NCI-H524 (cell line): ENCODE results near the gene LIN7B.
"Not testable (repeated sequence)": the region's sequence is repeated elsewhere in the genome, so short reads cannot be mapped to it uniquely, and the experiment has no call there.

Source experiments
- DNase-seq, 2 experiments: peaks; one replicate each; lab custom pipeline; 2025; lab: John Stamatoyannopoulos, UW

Gene LIN7B

DNA sequence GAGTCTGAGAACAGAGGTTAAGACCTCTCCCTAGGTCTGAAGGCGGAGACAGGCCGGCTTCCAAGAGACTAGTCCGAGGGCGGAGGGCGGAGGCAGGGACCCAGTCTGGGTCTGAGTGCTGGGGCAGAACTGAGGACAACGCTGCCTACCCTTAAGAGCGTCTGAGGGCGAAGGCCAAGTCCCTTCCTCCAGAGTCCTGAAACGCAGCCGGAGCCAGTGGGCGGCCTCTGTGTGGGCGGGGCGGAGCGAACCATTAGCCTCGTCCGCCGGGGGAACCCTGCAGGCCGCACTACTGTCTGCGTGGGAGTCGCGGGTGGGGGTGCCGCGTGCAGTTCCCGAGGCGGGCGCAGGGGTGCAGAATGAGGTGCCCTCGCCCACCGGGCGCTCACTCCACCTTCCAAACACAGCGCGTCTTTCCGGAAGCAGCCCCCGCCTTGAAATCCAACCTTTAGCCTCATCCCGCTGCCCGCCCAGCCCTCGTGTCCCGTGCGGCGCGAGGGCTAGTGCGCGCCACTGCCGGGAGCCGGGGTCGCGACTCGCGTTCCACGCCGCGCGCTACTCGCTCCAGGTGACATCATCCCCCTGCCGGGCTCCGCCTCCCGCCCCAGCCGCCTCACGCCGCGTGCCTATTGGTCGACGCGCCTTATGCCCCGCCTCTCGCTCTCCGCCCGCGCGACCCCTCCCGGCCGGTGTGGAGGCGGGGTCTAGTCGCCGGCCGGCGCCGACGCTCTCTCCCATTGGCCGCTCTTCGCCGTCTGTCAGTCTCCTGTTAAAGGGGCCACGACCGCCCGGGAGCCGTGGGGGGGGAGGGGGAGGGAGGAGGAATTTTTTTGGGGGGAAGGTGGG lies 4.6 kb downstream of the LIN7B start, which contains the start of gene C19orf73:
Gene C19orf73, minus strand, starts transcription at position 579 of the 846 bp plus-strand sequence. Its CDS starts 121 bp downstream, at position 458.
- peak; percentile 89 to 96 for DNase-seq

DNA sequence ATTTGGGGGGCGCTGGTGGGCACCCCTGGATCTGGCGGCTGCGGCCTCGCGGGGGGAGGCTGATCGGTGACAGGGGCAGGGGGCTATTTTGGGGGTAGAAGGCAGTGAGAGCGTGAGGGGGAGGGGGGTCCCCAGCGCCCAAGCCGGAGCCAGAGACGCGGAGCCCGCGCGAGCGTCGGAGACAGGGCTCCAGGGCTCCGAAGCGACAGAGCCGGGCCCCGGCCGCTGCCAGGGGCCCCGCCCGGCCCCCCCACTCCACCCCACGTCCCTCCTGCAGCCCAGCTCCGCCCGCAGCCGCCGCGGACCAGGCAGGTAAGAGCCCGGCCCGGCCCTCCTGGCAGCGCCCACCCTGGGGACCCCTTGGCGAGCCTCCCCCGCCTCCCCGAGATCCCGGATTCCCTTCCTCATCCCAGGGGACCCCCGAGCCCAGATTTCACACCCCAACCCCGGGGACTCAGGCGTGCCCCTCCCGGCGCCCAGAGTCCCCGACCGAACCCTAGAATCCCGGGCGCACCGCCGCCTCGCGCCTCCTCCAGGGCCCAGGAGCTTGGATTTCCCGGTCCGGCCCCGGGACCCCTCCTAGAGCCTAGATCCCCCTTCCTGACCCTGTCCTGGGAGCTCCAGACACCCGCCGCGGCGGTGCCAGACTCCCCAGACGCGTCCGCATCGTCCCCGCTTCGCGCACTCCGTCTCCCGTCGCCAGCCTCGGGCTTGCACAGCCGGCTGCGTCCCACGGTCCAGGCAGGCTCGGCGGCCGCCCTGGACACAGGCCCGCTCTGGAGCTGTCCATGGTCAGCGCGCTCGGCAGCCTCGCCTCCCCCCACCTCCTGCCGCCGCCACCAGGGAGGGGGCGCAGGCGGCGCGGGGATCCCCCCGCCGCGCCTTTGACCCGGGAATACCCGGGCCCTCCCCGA lies 5.5 kb downstream of the LIN7B start, which contains the start of gene PPFIA3:
Gene PPFIA3, plus strand, starts transcription at position 134 of the 914 bp plus-strand sequence. CDS start 8,330 bp downstream, outside the sequence.
- no peak for DNase-seq

DNA sequence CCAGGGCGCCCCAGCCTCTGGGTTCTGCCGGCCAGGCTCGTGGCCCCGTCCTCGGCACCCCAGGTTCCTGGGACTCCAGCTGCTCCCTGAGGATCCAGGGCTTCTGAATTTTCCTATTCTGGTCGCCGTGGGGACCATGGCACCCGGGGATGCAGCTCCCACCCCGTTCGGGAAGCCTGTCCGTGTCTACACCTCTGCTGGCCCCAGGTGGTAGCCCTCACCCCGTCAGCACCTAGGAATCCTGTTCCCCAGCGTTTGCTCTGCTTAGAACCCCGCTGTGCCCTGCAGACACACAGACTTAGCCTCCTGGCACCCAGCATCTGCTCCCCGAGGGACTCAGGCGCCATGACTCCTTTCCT lies 6.1 kb downstream of the LIN7B start:
- DNase-seq, result no peak

DNA sequence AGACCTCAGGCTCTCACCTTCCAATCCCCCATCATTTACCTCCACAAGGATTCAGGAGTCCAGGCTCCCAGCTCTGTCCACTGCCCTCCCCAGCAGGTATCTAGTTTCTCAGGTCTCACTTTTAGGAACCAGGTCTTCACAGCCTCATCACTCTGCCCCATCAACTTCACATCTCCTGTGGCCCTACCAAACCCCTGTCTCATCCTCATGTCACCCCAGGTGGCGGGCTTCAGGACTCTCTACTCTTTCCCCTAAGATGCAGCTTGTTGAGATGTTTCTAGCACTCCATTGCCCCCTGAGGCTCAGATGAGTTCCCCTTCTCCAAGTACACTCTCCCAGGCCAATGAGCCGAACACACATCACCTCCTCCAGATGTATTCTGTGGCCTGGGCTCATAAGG lies 6.7 kb downstream of the LIN7B start:
- no peak for DNase-seq

DNA sequence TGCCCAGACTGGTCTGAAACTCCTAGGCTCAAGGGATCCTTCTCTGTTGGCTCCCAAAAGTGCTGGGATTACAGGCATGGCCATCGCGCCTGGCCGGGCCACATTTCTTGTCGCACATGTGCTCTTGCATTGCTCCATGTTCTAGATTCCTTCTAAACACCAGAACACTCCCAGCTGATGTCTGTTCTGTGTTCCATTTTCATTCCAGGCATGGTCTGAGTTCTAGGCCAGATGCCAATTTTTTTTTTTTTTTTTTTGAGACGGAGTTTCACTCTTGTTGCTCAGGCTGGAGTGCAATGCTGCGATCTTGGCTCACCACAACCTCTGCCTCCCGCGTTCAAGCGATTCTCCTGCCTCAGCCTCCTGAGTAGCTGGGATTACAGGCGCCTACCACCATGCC lies 7.7 kb downstream of the LIN7B start:
- DNase-seq, result not testable (repeated sequence)

DNA sequence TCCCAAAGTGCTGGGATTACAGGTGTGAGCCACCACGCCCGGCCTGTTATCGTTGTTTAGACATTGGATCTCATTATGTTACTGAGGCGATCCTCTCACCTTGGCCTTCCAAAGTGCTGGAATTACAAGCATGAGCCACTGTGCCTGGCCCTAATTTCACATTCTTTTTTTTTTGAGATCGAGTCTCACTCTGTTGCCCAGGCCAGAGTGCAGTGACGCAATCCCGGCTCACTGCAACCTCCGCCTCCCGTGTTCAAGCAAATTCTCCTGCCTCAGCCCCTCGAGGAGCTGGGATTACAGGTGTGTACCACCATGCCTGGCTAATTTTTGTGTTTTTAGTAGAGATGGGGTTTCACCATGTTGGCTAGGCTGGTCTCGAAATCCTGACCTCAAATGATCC lies 9.1 kb downstream of the LIN7B start:
- DNase-seq, result not testable (repeated sequence)

DNA sequence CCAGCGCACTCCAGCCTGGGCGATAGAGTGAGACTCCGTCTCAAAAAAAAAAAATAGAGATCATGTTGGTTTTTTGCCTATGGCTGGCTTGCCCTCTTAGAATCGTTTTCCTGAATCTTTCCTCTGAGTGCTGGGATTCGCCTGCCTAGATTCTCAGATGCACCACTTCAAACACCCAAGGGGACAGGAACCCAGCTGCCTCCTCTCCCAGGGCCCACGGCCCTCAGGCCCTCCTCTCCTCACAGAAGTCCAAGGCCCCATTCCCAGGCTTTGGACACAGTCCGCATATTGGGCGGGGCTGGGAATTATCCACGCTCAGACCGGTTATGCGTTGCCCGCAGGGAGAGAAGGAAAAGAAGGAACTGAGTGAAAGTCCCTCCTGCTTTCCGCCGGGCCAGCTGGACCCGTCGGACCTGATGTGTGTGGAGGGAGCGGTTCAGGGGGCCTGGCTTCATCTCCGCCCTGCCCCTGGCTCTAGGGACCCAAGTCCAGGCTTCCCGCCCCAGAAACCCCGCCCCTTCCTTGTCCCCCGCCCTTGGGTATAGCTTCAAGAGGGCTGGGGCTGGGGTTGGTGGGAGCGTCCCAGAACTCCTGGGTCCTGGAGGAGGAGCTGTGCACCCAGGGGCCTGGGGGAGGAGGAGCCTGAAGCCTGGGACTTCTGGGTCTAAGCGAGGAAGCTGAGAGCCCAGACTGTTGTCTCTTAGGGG lies 11.0 kb downstream of the LIN7B start:
- DNase-seq, result no peak

DNA sequence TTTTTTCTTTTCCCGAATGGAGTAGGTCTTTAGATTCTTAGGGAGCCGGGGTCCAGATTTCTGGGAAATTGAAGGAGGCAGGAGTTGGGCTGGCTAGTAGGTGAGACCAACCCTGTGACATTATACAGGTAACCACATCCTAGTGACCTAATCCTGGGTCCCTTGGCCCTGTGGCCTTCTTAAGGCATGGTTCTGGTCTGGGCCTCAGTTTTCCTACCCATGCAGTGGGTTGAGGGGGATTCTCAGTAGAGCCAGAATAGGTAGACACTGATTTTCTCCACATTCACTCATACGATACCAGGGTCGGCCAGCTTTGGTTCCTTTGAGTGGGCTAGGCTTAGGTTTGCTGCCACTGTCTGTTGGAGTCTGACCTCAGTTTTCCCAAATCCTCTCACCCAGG lies 12.4 kb downstream of the LIN7B start:
- DNase-seq, result no peak

DNA sequence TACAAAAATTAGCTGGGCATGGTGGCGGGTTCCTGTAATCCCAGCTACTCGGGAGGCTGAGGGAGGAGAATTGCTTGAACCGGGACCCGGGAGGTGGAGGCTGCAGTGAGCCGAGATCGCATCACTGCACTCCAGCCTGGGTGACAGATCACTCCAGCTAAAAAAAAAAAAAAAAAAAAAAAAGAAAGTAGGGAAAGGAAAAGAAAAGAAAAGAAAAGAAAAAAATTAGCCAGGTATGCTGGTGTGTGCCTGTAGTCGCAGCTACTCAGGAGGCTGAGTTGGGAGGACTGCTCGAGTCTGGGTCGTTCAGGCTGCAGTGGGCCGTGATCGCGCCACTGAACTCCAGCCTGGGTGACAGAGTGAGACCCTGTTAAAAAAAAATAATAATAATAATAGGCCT lies 13.1 kb downstream of the LIN7B start:
- DNase-seq, result not testable (repeated sequence)

DNA sequence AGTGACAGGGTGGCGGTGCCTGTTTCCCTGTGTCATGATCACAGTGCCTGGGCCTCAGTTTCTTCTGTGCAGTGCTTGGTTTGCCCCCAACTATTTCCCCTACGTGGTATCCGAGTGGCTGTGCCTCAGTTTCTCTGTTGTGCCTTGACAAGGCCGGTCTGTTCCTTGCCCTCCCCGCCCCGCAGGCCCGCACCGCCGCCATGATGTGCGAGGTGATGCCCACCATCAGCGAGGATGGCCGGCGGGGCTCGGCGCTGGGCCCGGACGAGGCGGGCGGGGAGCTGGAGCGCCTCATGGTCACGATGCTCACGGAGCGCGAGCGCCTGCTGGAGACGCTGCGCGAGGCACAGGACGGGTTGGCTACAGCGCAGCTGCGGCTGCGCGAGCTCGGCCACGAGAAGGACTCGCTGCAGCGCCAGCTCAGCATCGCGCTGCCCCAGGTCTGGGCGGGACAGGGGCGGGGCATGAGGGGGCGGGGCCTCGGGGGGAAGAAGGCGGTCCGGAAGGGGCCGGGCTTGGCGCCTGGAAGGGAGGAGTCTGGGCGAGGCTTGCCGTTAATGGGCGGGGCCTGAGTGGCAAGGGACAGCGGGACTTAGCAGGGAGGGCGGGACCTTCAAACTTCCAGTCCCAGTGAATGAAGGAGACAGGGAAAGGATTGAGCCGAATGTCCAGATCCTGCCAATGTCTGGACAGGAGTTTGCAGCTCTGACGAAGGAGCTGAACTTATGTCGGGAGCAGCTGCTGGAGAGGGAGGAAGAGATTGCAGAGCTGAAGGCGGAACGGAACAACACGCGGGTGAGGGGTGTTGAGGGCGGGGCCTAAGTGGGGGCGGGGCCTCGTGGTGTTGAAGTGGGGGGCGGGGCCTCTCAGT lies 13.7 kb downstream of the LIN7B start:
- DNase-seq, result peak; percentile 91 to 98

DNA sequence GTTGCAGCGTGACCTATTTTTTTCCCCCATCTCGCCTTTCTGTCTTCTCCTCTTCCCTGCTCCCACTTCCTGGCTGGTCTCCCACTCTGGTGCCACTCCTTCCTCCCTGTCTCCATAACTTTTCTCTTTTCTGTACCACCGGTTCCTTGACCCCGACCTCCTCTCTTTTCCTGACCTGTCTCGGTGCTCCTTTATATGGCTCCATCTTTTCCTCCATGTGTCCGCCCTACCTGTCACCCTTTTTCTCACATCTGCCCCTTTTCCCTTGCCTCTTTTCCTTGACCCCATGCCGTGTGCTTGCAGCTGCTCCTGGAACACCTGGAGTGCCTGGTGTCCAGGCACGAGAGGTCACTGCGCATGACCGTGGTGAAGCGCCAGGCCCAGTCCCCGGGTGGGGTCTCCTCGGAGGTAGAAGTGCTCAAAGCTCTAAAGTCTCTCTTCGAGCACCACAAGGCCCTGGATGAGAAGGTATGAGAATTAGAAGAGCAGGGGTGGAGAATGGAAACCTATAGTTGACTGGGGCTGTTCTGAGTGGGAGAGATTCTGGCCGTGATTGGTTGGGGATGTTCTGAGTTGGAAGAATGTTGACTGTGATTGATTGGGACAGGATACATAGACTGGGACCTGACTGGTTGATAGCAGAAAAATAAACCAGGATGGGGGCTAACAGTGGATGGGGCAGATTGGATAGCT lies 14.5 kb downstream of the LIN7B start:
- DNase-seq, result no peak

DNA sequence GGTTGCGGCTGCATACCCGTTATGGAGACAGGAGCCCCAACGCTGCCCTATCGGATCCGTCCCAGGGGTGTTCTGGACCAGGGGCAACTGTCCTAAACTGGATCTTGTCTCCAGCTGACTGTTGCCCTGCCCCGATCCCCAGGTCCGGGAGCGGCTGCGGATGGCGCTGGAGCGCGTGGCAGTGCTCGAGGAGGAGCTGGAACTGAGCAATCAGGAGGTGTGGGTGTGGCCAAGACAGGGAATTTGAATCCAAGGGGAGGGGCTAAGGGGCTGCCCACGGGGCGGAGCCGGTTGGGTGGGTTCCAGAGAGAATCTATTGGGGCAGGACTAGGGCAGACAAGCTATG lies 15.0 kb downstream of the LIN7B start:
- DNase-seq, result no peak

DNA sequence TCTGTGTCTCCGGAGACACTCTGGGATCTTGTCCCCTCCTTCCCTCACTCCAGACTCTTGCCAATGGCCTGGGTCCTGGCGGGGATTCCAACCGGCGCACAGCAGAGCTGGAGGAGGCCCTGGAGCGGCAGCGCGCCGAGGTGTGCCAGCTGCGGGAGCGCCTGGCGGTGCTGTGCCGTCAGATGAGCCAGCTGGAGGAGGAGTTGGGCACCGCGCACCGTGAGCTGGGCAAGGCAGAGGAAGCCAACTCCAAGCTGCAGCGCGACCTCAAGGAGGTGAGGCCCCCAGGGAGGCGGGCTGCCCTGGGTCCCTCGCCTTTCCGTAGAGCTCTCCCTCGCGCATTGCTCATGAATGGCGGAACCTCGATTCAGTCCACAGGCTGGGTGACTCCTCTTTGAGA lies 16.2 kb downstream of the LIN7B start:
- DNase-seq, result no peak

DNA sequence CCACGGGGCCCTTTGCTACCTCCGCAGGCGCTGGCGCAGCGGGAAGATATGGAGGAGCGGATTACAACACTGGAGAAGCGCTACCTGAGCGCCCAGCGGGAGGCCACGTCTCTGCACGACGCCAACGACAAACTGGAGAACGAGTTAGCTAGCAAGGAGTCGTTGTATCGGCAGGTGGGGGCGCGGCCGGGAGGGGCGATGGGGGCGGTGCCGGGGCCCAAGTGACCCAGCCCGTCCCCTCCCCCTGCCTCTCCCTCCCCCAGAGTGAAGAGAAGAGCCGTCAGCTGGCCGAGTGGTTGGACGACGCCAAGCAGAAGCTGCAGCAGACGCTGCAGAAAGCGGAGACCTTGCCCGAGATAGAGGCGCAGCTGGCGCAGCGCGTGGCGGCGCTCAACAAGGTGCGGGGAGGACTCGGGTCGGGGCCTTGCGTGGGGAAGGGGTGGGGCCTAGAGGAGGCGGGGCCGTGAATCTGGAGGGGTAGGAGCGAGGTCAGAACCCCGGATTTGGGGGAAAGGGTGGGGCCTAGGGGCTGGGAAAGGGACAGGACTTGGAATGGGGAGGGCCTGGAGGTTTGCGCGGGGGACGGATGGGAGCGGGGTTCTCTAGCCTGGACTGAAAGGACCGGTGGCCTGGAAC lies 18.9 kb downstream of the LIN7B start:
- DNase-seq, result peak; percentile 43 to 57

DNA sequence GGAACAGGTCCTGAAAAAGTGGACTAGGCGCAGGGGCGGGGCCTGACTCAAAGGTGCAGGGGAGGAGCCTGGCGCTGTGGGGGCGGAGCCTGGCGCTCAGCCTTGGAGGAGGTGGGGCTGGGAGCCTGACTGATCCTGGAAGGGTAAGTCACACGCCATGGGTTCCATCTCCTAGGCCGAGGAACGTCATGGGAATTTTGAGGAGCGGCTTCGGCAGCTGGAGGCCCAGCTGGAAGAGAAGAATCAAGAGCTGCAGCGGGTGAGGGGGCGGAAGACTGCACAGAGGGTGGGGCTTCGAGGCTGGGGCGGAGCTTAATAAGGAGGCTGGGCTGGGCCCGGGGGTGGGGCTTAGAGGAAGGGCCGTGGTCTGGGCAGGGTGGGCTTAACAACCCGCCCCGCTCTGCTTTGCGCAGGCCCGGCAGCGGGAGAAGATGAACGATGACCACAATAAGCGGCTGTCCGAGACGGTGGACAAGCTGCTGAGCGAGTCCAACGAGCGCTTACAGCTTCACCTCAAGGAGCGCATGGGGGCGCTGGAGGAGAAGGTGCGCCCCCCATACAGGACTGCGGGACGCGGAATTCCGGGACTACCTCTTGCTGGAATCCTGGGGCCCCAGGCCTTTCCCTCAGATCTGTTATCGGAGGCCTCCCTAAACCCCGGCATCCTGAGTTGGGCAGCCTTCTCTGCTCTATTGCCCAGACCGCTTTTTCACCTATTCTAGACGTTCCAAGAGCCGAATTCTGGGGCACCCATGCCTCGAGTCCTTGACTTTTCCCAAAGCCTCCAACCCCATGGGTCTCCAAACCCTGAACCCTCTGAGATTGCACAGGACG lies 19.7 kb downstream of the LIN7B start:
- no peak for DNase-seq

DNA sequence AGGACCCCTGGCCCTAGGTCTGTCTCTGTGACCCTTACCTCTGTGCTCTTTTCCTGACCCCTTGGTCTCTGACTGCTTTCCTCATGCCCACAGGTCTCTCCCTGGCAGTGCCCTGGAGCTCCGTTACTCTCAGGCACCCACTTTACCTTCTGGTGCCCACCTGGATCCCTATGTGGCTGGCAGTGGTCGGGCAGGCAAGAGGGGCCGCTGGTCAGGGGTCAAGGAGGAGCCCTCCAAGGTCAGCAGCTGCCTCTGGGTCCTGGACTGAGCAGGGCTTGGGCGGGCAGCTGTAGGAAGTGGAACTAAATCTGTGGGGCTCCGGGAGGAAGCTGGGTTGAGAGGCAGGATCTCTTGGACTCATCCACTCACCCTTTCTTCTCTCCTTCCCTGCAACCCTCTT lies 21.5 kb downstream of the LIN7B start:
- DNase-seq, result no peak

DNA sequence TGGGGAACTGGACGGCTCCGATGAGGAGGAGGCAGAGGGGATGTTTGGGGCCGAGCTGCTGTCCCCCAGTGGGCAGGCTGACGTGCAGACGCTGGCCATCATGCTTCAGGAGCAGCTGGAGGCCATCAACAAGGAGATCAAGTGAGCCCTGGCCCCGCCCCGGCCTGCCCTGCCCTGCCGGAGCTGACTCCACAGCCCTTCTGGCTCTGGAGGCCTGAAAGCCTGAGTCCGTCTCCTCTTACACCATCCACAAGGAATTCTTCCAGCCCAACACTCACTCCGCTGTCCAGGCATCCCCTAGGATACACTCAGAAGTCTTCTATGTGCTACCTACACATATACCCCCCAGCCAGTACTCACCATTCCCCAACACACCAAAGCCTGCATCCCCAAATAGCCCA lies 22.6 kb downstream of the LIN7B start:
- DNase-seq, result no peak

DNA sequence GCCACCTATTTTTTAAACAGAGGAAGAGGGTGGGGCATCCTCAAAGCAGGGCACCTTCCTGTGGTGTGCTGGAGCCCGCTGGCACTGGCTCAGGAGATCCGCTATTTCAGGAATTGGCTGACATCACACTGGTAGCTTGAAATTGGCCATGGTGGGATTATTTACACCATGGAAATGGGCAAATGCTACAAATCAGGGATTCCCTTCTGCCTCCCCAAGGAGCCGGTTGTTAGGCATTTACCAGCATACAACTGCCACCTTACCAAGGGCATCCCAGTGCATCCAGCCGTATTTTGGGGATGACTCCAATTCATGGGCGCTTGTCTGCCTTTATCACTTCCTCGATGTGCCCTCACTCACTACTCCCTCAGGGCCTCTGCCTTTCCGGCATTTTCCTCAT lies 26.8 kb downstream of the LIN7B start:
- no peak for DNase-seq

DNA sequence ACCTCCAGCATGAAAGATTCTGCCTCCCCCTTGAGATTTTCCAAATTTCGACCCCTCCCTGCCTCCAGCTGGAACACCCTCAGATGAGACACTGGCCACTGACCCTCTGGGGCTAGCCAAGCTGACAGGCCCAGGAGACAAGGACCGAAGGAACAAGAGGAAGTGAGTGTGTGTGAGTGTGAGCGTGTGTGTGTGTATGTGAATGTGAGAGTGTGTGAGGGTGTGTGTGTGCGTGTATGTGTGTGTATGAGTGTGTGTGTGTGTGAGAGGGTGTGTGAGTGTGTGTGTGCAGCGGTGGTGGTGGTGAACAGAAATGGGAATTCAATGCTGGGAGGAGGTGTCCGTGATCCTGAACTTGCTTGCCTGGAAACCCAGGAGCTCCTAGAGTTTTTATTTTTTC lies 27.2 kb downstream of the LIN7B start:
- DNase-seq, result no peak
